Neuron (in vitro differentiated cells): ENCODE results near the gene SRMS.
"Not testable (repeated sequence)": the region's sequence is repeated elsewhere in the genome, so short reads cannot be mapped to it uniquely, and the experiment has no call there.

Experiments used
- H2AFZ ChIP-seq: one replicate; pipeline ENCODE4 v1.6.1; 2013; ENCODE audit warnings: low read depth, mild to moderate bottlenecking, inconsistent platforms, low read length, moderate library complexity
- H3K27me3 ChIP-seq: one replicate; pipeline ENCODE4 v1.6.1; 2013; ENCODE audit warnings: low read length; ENCODE audit not compliant: insufficient read depth
- H3K36me3 ChIP-seq: one replicate; pipeline ENCODE4 v1.6.1; 2013; ENCODE audit warnings: low read length; ENCODE audit not compliant: insufficient read depth
- H3K4me1 ChIP-seq: one replicate; pipeline ENCODE4 v1.6.1; 2013; ENCODE audit warnings: low read length; ENCODE audit not compliant: insufficient read depth
- H3K4me3 ChIP-seq: 2 replicates; pipeline ENCODE4 v1.5.1; 2013; ENCODE audit warnings: mild to moderate bottlenecking, low read length, moderate library complexity
- H3K9me3 ChIP-seq: one replicate; pipeline ENCODE4 v1.6.1; 2013; ENCODE audit warnings: low read length

The SRMS gene

GRCh38 chr20:63559485-63560332 is 12.2 kb upstream of the SRMS start:
- not testable (repeated sequence) for H3K4me3 ChIP-seq, H2AFZ ChIP-seq, H3K36me3 ChIP-seq, H3K4me1 ChIP-seq, H3K9me3 ChIP-seq, H3K27me3 ChIP-seq

GRCh38 chr20:63558804-63559484 is 11.4 kb upstream of the SRMS start:
- Histone ChIP-seq H3K27me3 (no peaks in the 10 kb centered on the region), H2AFZ (no peak overlapping the region), H3K4me1 (peaks cover 10% of the 10 kb centered on the region), H3K9me3 (no peaks in the 10 kb centered on the region), H3K4me3 (no peak overlapping the region), H3K36me3 (no peaks in the 10 kb centered on the region)

GRCh38 chr20:63557481-63557891 is 9.9 kb upstream of the SRMS start:
- Histone ChIP-seq H2AFZ (no peak overlapping the region), H3K4me3 (no peak overlapping the region), H3K27me3 (no peaks in the 10 kb centered on the region), H3K9me3 (no peaks in the 10 kb centered on the region), H3K4me1 (peaks cover 10% of the 10 kb centered on the region), H3K36me3 (no peaks in the 10 kb centered on the region)

- H3K9me3 ChIP-seq, result no peaks in the 10 kb centered on the region
- no peak overlapping the region for H2AFZ ChIP-seq
- H3K4me1 ChIP-seq, result peaks cover 10% of the 10 kb centered on the region
- H3K36me3 ChIP-seq, result no peaks in the 10 kb centered on the region
- H3K4me3 ChIP-seq, result no peak overlapping the region
- no peaks in the 10 kb centered on the region for H3K27me3 ChIP-seq
Observed at GRCh38 chr20:63556873-63557478, 9.4 kb upstream of the SRMS start.

GRCh38 chr20:63555661-63556381 is 8.3 kb upstream of the SRMS start:
- peaks cover 10% of the 10 kb centered on the region for H3K4me1 ChIP-seq
- H2AFZ ChIP-seq, result no peak overlapping the region
- no peak overlapping the region for H3K4me3 ChIP-seq
- no peaks in the 10 kb centered on the region for H3K36me3 ChIP-seq
- H3K9me3 ChIP-seq, result no peaks in the 10 kb centered on the region
- H3K27me3 ChIP-seq, result no peaks in the 10 kb centered on the region

GRCh38 chr20:63554361-63555278 is 7.1 kb upstream of the SRMS start:
- peaks cover 10% of the 10 kb centered on the region for H3K4me1 ChIP-seq
- H3K9me3 ChIP-seq, result no peaks in the 10 kb centered on the region
- H3K36me3 ChIP-seq, result no peaks in the 10 kb centered on the region
- peak overlapping the region; percentile 41 for H3K4me3 ChIP-seq
- H2AFZ ChIP-seq, result peak overlapping the region; percentile 81
- H3K27me3 ChIP-seq, result peaks cover 3% of the 10 kb centered on the region

GRCh38 chr20:63553933-63554290 is 6.4 kb upstream of the SRMS start, which contains the start of gene FNDC11:
TSS of gene FNDC11 (plus strand) at chr20:63554159. CDS start at chr20:63555664, 1,505 bp downstream.
- no peaks in the 10 kb centered on the region for H3K9me3 ChIP-seq
- peak within 1 kb of the TSS; percentile 81 for H2AFZ ChIP-seq
- H3K4me3 ChIP-seq, result peak within 1 kb of the TSS; percentile 41
- H3K27me3 ChIP-seq, result peaks cover 3% of the 10 kb centered on the region
- H3K4me1 ChIP-seq, result peaks cover 10% of the 10 kb centered on the region
- no peaks in the 10 kb centered on the region for H3K36me3 ChIP-seq

- peaks cover 10% of the 10 kb centered on the region for H3K4me1 ChIP-seq
- H3K27me3 ChIP-seq, result peaks cover 8% of the 10 kb centered on the region
- no peaks in the 10 kb centered on the region for H3K9me3 ChIP-seq
- no peaks in the 10 kb centered on the region for H3K36me3 ChIP-seq
- H2AFZ ChIP-seq, result peak overlapping the region; percentile 81
- H3K4me3 ChIP-seq, result peak overlapping the region; percentile 41
Observed at GRCh38 chr20:63553251-63553932, 5.8 kb upstream of the SRMS start.

GRCh38 chr20:63552481-63553249 is 5.1 kb upstream of the SRMS start:
- Histone ChIP-seq H3K4me3 (no peak overlapping the region), H3K36me3 (no peaks in the 10 kb centered on the region), H3K27me3 (peaks cover 15% of the 10 kb centered on the region), H3K4me1 (peaks cover 10% of the 10 kb centered on the region), H3K9me3 (no peaks in the 10 kb centered on the region), H2AFZ (no peak overlapping the region)

- Histone ChIP-seq H3K36me3 (no peaks in the 10 kb centered on the region), H3K4me3 (no peak overlapping the region), H3K27me3 (peaks cover 29% of the 10 kb centered on the region), H3K9me3 (no peaks in the 10 kb centered on the region), H2AFZ (no peak overlapping the region), H3K4me1 (peaks cover 10% of the 10 kb centered on the region)
Observed at GRCh38 chr20:63551068-63551467, 3.5 kb upstream of the SRMS start.

- H3K9me3 ChIP-seq, result no peaks in the 10 kb centered on the region
- peaks cover 7% of the 10 kb centered on the region for H3K4me1 ChIP-seq
- no peak overlapping the region for H3K4me3 ChIP-seq
- H3K36me3 ChIP-seq, result no peaks in the 10 kb centered on the region
- no peak overlapping the region for H2AFZ ChIP-seq
- H3K27me3 ChIP-seq, result peaks cover 39% of the 10 kb centered on the region
Observed at GRCh38 chr20:63549679-63550282, 2.2 kb upstream of the SRMS start.
